HCT116 (cell line): ENCODE measurements around the gene FRG2C. TPM values are rescaled to one million over a fixed set of nuclear protein-coding genes. Genes with fewer than 3 reads are reported as not detected.

Source experiments
- microRNA counts: library from miRNA; unstranded; fragments of <30 nt; microRNA quantifications from one replicate; lab custom pipeline; 2015
- microRNA-seq: library from miRNA; unstranded; fragments of <30 nt; microRNA quantifications from one replicate; pipeline ENCODE4, GENCODE V29; 2016; ENCODE audit warnings: borderline number of aligned reads
- total RNA-seq: library from RNA; stranded (reverse); gene quantifications from one replicate; pipeline ENCODE4 v1.2.1, GENCODE V29; 2021; ENCODE audit not compliant: unreplicated experiment

FRG2C gene
- total RNA-seq, 1 experiment from 2014 or later = not detected

MicroRNAs encoded within 50 kb of the gene (microRNA counts, 767-probe panel; counts per million panel counts)
- microRNA hsa-miR-1324 (lab: Ali Mortazavi, UCI) = not detected

Small RNA genes lying within 50 kb of the gene (microRNA-seq; reads per million reads assigned to microRNA genes)
- gene MIR1324 = not detected

Other genes starting within 250 kb of the FRG2C start
- gene ZNF717, start 121.2 kb downstream of the FRG2C start, total RNA-seq = 0.12 TPM